ENCODE data around the gene TMEM132D.
"Not testable (repeated sequence)": the region's sequence is repeated elsewhere in the genome, so short reads cannot be mapped to it uniquely, and the experiment has no call there.

TMEM132D gene

GRCh38 chr12:129193263-129193871 is 710.5 kb downstream of the TMEM132D start:
- Histone ChIP-seq H3K9ac (no peak overlapping the region), H3K4me2 (no peak overlapping the region), H2AFZ (ENCODE audit: low read depth) (no peak overlapping the region), H3K4me1 (ENCODE audit: low read depth, poor library complexity, severe bottlenecking) (no peaks in the 10 kb centered on the region), H3K36me3 (ENCODE audit: insufficient read depth) (no peaks in the 10 kb centered on the region), H3K27me3 (ENCODE audit: insufficient read depth, low read depth) (no peaks in the 10 kb centered on the region), H3K27ac (no peak overlapping the region), H3K4me3 (IDR thresholded peaks at IDR 0.05; ENCODE audit: insufficient read depth, low read depth, low read length) (no peak overlapping the region), H3K79me2 (ENCODE audit: insufficient read depth, low read depth) (no peaks in the 10 kb centered on the region), H4K20me1 (ENCODE audit: insufficient read depth) (no peaks in the 10 kb centered on the region)
- TF ChIP-seq CTCF (conservative IDR thresholded peaks at IDR 0.05; ENCODE audit: low read depth, low read length), result peak; percentile 80

- H2AFZ ChIP-seq (ENCODE audit: low read depth), result no peak overlapping the region
- no peaks in the 10 kb centered on the region for H3K79me2 ChIP-seq (ENCODE audit: insufficient read depth, low read depth)
- no peak overlapping the region for H3K27ac ChIP-seq
- H3K4me2 ChIP-seq, result no peak overlapping the region
- no peaks in the 10 kb centered on the region for H4K20me1 ChIP-seq (ENCODE audit: insufficient read depth)
- H3K9ac ChIP-seq, result no peak overlapping the region
- TF ChIP-seq CTCF (conservative IDR thresholded peaks at IDR 0.05; ENCODE audit: low read depth, low read length), result no peak
- no peaks in the 10 kb centered on the region for H3K4me1 ChIP-seq (ENCODE audit: low read depth, poor library complexity, severe bottlenecking)
- H3K36me3 ChIP-seq (ENCODE audit: insufficient read depth), result no peaks in the 10 kb centered on the region
- no peak overlapping the region for H3K4me3 ChIP-seq (IDR thresholded peaks at IDR 0.05; ENCODE audit: insufficient read depth, low read depth, low read length)
- no peaks in the 10 kb centered on the region for H3K27me3 ChIP-seq (ENCODE audit: insufficient read depth, low read depth)
Observed at GRCh38 chr12:129190827-129191226, 713.0 kb downstream of the TMEM132D start.

- not testable (repeated sequence) for H3K4me2 ChIP-seq; H3K4me1 ChIP-seq (ENCODE audit: low read depth, poor library complexity, severe bottlenecking); H3K27me3 ChIP-seq (ENCODE audit: insufficient read depth, low read depth); H3K36me3 ChIP-seq (ENCODE audit: insufficient read depth); H2AFZ ChIP-seq (ENCODE audit: low read depth); H3K79me2 ChIP-seq (ENCODE audit: insufficient read depth, low read depth); H3K9ac ChIP-seq; H4K20me1 ChIP-seq (ENCODE audit: insufficient read depth); H3K27ac ChIP-seq; H3K4me3 ChIP-seq (IDR thresholded peaks at IDR 0.05; ENCODE audit: insufficient read depth, low read depth, low read length)
Observed at GRCh38 chr12:129189879-129190278, 713.9 kb downstream of the TMEM132D start.

GRCh38 chr12:129186952-129187351 is 716.9 kb downstream of the TMEM132D start:
- no peaks in the 10 kb centered on the region for H3K36me3 ChIP-seq (ENCODE audit: insufficient read depth)
- no peak overlapping the region for H3K4me3 ChIP-seq (IDR thresholded peaks at IDR 0.05; ENCODE audit: insufficient read depth, low read depth, low read length)
- H3K9ac ChIP-seq, result no peak overlapping the region
- no peaks in the 10 kb centered on the region for H3K79me2 ChIP-seq (ENCODE audit: insufficient read depth, low read depth)
- TF ChIP-seq CTCF (conservative IDR thresholded peaks at IDR 0.05; ENCODE audit: low read depth, low read length), result no peak
- no peak overlapping the region for H3K27ac ChIP-seq
- H2AFZ ChIP-seq (ENCODE audit: low read depth), result no peak overlapping the region
- H3K27me3 ChIP-seq (ENCODE audit: insufficient read depth, low read depth), result no peaks in the 10 kb centered on the region
- H4K20me1 ChIP-seq (ENCODE audit: insufficient read depth), result no peaks in the 10 kb centered on the region
- H3K4me2 ChIP-seq, result no peak overlapping the region
- no peaks in the 10 kb centered on the region for H3K4me1 ChIP-seq (ENCODE audit: low read depth, poor library complexity, severe bottlenecking)

- TF ChIP-seq CTCF (conservative IDR thresholded peaks at IDR 0.05; ENCODE audit: low read depth, low read length), result no peak
- H4K20me1 ChIP-seq (ENCODE audit: insufficient read depth), result no peaks in the 10 kb centered on the region
- H3K4me2 ChIP-seq, result no peak overlapping the region
- no peaks in the 10 kb centered on the region for H3K79me2 ChIP-seq (ENCODE audit: insufficient read depth, low read depth)
- no peaks in the 10 kb centered on the region for H3K27me3 ChIP-seq (ENCODE audit: insufficient read depth, low read depth)
- H3K27ac ChIP-seq, result no peak overlapping the region
- no peaks in the 10 kb centered on the region for H3K36me3 ChIP-seq (ENCODE audit: insufficient read depth)
- no peak overlapping the region for H3K9ac ChIP-seq
- H3K4me3 ChIP-seq (IDR thresholded peaks at IDR 0.05; ENCODE audit: insufficient read depth, low read depth, low read length), result no peak overlapping the region
- H3K4me1 ChIP-seq (ENCODE audit: low read depth, poor library complexity, severe bottlenecking), result no peaks in the 10 kb centered on the region
- H2AFZ ChIP-seq (ENCODE audit: low read depth), result no peak overlapping the region
Observed at GRCh38 chr12:129185855-129186254, 718.0 kb downstream of the TMEM132D start.
